Prostate gland (tissue), 2 donors: Measurements from ENCODE around the gene TNPO3. TPM values are rescaled to one million over a fixed set of nuclear protein-coding genes. Genes with fewer than 3 reads are reported as not detected.

ENCODE experiments used
- DNase-seq: peaks from one replicate; pipeline ENCODE4 v3.0.0-alpha.2; 2019; ENCODE audit warnings: low spot score
- H3K27ac ChIP-seq, 2 donors: fragments of 200-600 bp; sonication (generic); 2 replicates each; pipeline ENCODE4 v1.5.1; 2017 to 2019
- H3K27me3 ChIP-seq: fragments of 200-600 bp; sonication (generic); replicated peaks from 2 replicates; pipeline ENCODE4 v1.5.1; 2019; ENCODE audit not compliant: insufficient read depth
- H3K36me3 ChIP-seq, 2 donors: fragments of 200-600 bp; sonication (generic); 1 replicate in 1 of 2; 2 replicates in 1 of 2; pipeline versions ENCODE4 v1.5.1 to v1.8.1; 2017 to 2019
- H3K4me1 ChIP-seq: fragments of 200-600 bp; sonication (generic); replicated peaks from 2 replicates; pipeline ENCODE4 v1.5.1; 2019
- H3K4me3 ChIP-seq, 2 donors: fragments of 200-600 bp; sonication (generic); 2 replicates each; pipeline ENCODE4 v1.5.1; 2017 to 2019
- H3K9me3 ChIP-seq: fragments of 200-600 bp; sonication (generic); 2 replicates; pipeline ENCODE4 v1.5.1; 2017
- POLR2A ChIP-seq: fragments of 450-650 bp; IDR thresholded peaks from one replicate; pipeline ENCODE4 v1.6.1; 2016; ENCODE audit warnings: antibody characterized with exemption, mild to moderate bottlenecking
- POLR2AphosphoS5 ChIP-seq: sonication (generic); formaldehyde crosslinking; IDR thresholded peaks from one replicate; pipeline ENCODE4 v1.6.1; 2017; ENCODE audit warnings: antibody characterized with exemption
- WGBS: methylation state at CpG from one replicate; pipeline ENCODE4 v1.1.5; 2018; 5-methylcytosine and 5-hydroxymethylcytosine counted together
- intact Hi-C: fragments of 100-400 bp; cut with DNase I; formaldehyde crosslinking; loops from one replicate; pipeline ENCODE4 v1.14.2; 2022
- total RNA-seq, 2 donors: library from RNA; depleted of rRNA; stranded (reverse); fragments of >200 nt; gene quantifications; one replicate each; pipeline ENCODE4 v1.1.0, GENCODE V29; 2016
- TF ChIP-seq, protein P1 (sequence below), 4 experiments: fragments of 200-600 bp in 2 of 4; fragments of 450-650 bp in 2 of 4; sonication (generic) in 2 of 4; IDR thresholded peaks; 1 replicate in 3 of 4; 2 replicates in 1 of 4; pipeline ENCODE4 v1.5.1; 2016 to 2019; ENCODE audit warnings: antibody characterized with exemption in 4 of 4, mild to moderate bottlenecking in 2 of 4, moderate library complexity in 2 of 4

TNPO3 gene
- total RNA-seq, 2 donors from 2014 or later, result 32.2 to 42.3 TPM

DNA sequence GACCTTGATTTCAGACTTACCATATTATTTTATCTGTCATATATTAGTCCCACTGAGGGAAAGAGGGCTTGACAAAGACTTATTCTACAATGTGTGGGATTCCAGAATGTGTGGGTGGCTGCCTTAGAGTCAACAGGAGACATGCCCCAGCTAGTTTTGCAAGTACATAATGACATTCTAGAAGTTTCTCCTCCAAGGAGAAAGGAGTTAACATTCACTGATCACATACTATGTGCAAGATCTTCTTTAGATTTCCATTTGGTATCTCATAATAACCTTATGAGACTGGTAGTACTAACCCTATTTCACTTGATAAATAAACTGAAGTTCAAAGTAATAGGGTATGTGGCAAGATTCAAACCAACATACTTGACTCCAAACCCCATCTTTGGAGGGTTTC, 92.0 kb downstream of the TNPO3 start:
- no peaks in the 10 kb centered on the region for H3K36me3 ChIP-seq
- H3K4me1 ChIP-seq, result no peaks in the 10 kb centered on the region
- no peak overlapping the region for H3K27ac ChIP-seq
- H3K27me3 ChIP-seq, result no peaks in the 10 kb centered on the region
- DNase-seq, result no peak
- intact Hi-C loops, result no loop called here
- TF ChIP-seq, protein P1, sequence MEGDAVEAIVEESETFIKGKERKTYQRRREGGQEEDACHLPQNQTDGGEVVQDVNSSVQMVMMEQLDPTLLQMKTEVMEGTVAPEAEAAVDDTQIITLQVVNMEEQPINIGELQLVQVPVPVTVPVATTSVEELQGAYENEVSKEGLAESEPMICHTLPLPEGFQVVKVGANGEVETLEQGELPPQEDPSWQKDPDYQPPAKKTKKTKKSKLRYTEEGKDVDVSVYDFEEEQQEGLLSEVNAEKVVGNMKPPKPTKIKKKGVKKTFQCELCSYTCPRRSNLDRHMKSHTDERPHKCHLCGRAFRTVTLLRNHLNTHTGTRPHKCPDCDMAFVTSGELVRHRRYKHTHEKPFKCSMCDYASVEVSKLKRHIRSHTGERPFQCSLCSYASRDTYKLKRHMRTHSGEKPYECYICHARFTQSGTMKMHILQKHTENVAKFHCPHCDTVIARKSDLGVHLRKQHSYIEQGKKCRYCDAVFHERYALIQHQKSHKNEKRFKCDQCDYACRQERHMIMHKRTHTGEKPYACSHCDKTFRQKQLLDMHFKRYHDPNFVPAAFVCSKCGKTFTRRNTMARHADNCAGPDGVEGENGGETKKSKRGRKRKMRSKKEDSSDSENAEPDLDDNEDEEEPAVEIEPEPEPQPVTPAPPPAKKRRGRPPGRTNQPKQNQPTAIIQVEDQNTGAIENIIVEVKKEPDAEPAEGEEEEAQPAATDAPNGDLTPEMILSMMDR (IDR thresholded peaks at IDR 0.05), result no peak
- no peak for TF ChIP-seq POLR2AphosphoS5
- no peak for TF ChIP-seq POLR2A
- no peaks in the 10 kb centered on the region for H3K9me3 ChIP-seq
- H3K4me3 ChIP-seq, result no peak overlapping the region

DNA sequence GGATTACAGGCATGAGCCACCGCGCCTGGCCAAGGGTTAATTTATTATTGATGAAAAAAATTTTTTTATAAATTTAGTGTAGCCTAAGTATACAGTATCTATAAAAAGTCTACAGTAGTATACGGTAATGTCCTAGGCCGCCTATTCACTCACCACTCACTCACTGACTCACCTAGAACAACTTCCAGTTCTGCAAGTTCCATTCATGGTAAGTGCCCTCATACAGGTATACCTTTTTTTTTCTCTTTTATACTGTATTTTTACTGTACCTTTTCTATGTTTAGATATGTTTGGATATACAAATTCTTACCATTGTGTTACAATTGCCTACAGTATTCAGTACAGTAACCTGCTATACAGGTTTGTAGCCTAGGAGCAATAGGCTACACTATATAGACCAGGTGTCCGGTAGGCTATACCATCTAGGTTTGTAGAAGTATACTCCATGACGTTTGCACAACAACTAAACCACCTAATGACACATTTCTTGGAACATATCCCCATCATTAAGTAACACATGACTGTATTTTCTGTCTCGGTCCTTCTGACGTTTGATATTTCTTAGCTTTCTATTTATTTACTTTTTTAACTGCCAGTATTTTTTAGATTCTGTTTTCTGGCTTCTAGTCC, 93.8 kb downstream of the TNPO3 start:
- intact Hi-C loops, result no loop called here
- TF ChIP-seq POLR2A, result no peak
- H3K4me3 ChIP-seq, result no peak overlapping the region
- H3K9me3 ChIP-seq, result no peaks in the 10 kb centered on the region
- no peaks in the 10 kb centered on the region for H3K27me3 ChIP-seq
- H3K27ac ChIP-seq, result no peak overlapping the region
- no peak for DNase-seq
- WGBS, result 83% methylated on average over 8 of the region's 8 CpGs
- no peaks in the 10 kb centered on the region for H3K4me1 ChIP-seq
- no peaks in the 10 kb centered on the region for H3K36me3 ChIP-seq

DNA sequence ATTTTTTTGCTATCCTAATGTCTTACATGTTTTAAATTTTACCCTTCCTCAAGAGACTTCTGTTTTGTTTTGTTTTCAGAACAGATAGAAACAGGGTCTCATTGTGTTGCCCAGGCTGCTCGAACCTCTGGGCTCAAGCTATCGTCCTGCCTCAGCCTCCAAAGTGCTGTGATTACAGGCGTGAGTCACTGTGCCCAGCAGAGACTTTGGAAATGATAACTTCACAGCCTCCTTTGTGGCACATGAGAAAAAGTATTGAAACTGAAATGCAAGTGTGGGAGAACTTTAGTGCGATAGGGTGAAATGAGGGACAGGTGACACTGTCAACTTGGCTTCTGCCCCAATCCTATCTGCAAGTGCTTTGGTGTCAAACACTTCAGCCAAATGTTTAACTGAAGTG, 95.6 kb downstream of the TNPO3 start:
- no peak overlapping the region for H3K4me3 ChIP-seq
- no peaks in the 10 kb centered on the region for H3K9me3 ChIP-seq
- no peaks in the 10 kb centered on the region for H3K27me3 ChIP-seq
- TF ChIP-seq POLR2AphosphoS5 (no peak), POLR2A (no peak)
- TF ChIP-seq, protein P1 (IDR thresholded peaks at IDR 0.05), result no peak
- no peak overlapping the region for H3K27ac ChIP-seq
- no peaks in the 10 kb centered on the region for H3K4me1 ChIP-seq
- 95% methylated on average over 4 of the region's 4 CpGs for WGBS
- intact Hi-C loops, result no loop called here
- DNase-seq, result no peak
- H3K36me3 ChIP-seq, result no peaks in the 10 kb centered on the region

DNA sequence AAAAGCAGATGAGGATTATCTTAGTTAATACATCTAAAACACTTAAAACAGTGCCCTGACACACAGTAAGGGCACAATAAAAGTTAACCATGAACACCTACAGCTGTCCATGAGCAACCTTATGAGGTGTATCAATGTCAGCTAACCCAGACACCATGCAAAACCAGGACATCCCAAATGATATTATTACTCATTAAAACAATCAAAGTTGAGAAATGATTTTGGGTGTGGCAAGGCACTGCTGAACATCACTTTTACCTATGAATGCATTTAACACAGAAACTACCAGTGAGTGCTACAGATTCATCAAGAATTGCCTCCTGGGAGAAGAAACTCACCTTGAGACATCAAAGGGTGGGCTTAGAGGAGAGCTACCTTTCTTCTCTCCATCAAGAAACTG, 98.9 kb downstream of the TNPO3 start:
- TF ChIP-seq POLR2AphosphoS5 (no peak), POLR2A (no peak)
- TF ChIP-seq, protein P1 (IDR thresholded peaks at IDR 0.05), result no peak
- Histone ChIP-seq H3K4me1 (no peaks in the 10 kb centered on the region), H3K9me3 (no peaks in the 10 kb centered on the region), H3K4me3 (no peak overlapping the region), H3K36me3 (no peaks in the 10 kb centered on the region), H3K27ac (no peak overlapping the region), H3K27me3 (no peaks in the 10 kb centered on the region)
- intact Hi-C loops, result no loop called here
- no peak for DNase-seq

DNA sequence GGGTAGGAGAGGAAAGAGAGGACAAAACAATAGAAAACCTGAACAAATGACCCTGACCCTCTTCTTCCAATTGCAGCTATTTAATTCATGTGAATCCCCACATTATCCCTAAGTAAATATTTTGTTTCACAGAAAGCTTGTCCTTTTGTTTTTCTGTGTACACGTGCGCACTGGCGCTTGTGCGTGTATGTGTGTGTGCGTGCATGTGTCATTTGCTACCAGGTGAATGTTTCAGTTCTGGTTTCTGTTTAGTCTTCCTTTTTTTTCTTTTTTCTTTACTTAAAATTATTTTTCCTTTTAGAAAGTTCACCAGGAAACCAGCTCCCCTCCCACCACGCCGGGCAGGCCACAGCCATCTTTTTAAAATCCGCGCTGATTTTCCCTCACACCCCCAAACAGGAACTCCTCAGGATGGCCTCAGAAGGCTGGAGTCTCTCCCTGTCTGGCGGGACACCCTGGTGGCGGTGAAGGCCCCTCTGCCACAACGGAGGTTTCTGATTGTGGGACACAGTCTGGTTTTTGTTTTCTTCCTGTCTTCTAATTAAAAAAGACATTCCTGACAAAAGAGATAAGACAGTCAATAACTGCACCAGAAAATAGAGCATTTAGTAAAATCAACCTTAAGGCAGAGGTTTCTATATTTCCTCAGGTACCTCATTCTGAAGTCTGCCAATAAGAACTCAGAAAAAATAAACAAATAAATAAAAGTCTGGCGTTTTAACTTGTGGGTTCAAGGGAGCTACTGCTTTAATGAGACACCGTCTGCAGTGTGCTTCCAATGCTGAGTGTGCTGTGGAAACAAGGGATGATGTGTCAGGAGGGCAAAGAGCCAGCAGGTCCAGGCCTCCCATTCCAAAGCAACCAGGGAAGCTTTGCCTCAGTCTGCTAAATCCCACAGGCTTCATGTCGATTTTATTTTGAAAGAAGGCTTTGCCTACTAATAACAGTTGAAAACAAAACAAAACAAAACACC, 99.8 kb downstream of the TNPO3 start:
- Histone ChIP-seq H3K36me3 (no peaks in the 10 kb centered on the region), H3K4me3 (no peak overlapping the region), H3K9me3 (no peaks in the 10 kb centered on the region), H3K27ac (no peak overlapping the region), H3K4me1 (no peaks in the 10 kb centered on the region), H3K27me3 (no peaks in the 10 kb centered on the region)
- intact Hi-C loops, result no loop called here
- no peak for TF ChIP-seq POLR2A
- WGBS, result 61% methylated on average over 15 of the region's 15 CpGs
- DNase-seq, result no peak
